HG03025 (cell line): ENCODE measurements around the gene DESI1.
"Not testable (repeated sequence)": the region's sequence is repeated elsewhere in the genome, so short reads cannot be mapped to it uniquely, and the experiment has no call there.

ENCODE experiments used
- ATAC-seq: cut with Tn5 transposase; IDR thresholded peaks from one replicate; pipeline ENCODE4 v1.9.1; 2021; ENCODE audit warnings: mild to moderate bottlenecking, moderate library complexity; ENCODE audit not compliant: unreplicated experiment, low FRiP score

DESI1 gene

GRCh38 chr22:41620589-41621098 is at the start of gene DESI1:
TSS of gene DESI1 (minus strand) at chr22:41621043. CDS start at chr22:41620839, 204 bp downstream.
- ATAC-seq: peak; percentile 34

GRCh38 chr22:41668971-41669911 is 48.4 kb upstream of the DESI1 start:
- ATAC-seq: no peak

GRCh38 chr22:41664951-41665350 is 44.1 kb upstream of the DESI1 start:
- no peak for ATAC-seq

GRCh38 chr22:41664490-41664889 is 43.6 kb upstream of the DESI1 start:
- ATAC-seq: no peak

GRCh38 chr22:41663594-41663993 is 42.8 kb upstream of the DESI1 start:
- ATAC-seq: not testable (repeated sequence)

- no peak for ATAC-seq
Observed at GRCh38 chr22:41661713-41662112, 40.9 kb upstream of the DESI1 start.

GRCh38 chr22:41661088-41661487 is 40.2 kb upstream of the DESI1 start:
- ATAC-seq: no peak

GRCh38 chr22:41660416-41660815 is 39.6 kb upstream of the DESI1 start:
- no peak for ATAC-seq

GRCh38 chr22:41659941-41660340 is 39.1 kb upstream of the DESI1 start:
- ATAC-seq: no peak

GRCh38 chr22:41658869-41659268 is 38.0 kb upstream of the DESI1 start:
- no peak for ATAC-seq

- ATAC-seq: no peak
Observed at GRCh38 chr22:41657709-41658108, 36.9 kb upstream of the DESI1 start.

GRCh38 chr22:41656556-41656955 is 35.7 kb upstream of the DESI1 start:
- no peak for ATAC-seq

GRCh38 chr22:41654322-41654721 is 33.5 kb upstream of the DESI1 start:
- no peak for ATAC-seq

GRCh38 chr22:41650821-41651220 is 30.0 kb upstream of the DESI1 start:
- no peak for ATAC-seq

GRCh38 chr22:41650229-41650628 is 29.4 kb upstream of the DESI1 start:
- ATAC-seq: no peak

GRCh38 chr22:41648432-41648831 is 27.6 kb upstream of the DESI1 start:
- ATAC-seq: no peak

GRCh38 chr22:41647771-41648170 is 26.9 kb upstream of the DESI1 start:
- no peak for ATAC-seq

- no peak for ATAC-seq
Observed at GRCh38 chr22:41642331-41643110, 21.7 kb upstream of the DESI1 start.

- no peak for ATAC-seq
Observed at GRCh38 chr22:41641854-41642253, 21.0 kb upstream of the DESI1 start.

- no peak for ATAC-seq
Observed at GRCh38 chr22:41638748-41639147, 17.9 kb upstream of the DESI1 start.

- ATAC-seq: no peak
Observed at GRCh38 chr22:41638124-41638523, 17.3 kb upstream of the DESI1 start.
